GM19463 (cell line): ENCODE results near the gene CXCR3.

Experiments used
- ATAC-seq: cut with Tn5 transposase; IDR thresholded peaks from one replicate; pipeline ENCODE4 v1.9.1; 2021; ENCODE audit warnings: mild to moderate bottlenecking, moderate library complexity; ENCODE audit not compliant: unreplicated experiment

The CXCR3 gene

DNA sequence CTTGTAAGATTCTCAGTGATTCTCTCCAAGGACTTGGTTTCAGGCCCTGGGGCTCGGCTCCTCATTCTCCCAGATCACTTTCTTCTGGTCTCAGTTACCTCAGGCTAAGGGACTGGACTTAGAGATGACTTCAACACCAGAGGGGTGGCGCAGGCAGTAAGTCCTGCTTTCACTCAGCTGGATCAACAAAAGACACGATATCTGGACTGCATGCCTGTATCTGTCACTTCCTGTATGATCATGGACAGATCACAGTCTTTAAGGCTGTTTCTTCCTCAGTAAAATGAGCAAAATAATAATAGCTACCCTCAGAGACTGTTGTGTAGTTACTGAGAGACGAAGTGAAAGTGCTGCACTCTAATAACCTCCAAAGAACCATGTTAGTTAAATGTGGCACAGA lies 19.5 kb upstream of the CXCR3 start:
- ATAC-seq, result peak; percentile 34

DNA sequence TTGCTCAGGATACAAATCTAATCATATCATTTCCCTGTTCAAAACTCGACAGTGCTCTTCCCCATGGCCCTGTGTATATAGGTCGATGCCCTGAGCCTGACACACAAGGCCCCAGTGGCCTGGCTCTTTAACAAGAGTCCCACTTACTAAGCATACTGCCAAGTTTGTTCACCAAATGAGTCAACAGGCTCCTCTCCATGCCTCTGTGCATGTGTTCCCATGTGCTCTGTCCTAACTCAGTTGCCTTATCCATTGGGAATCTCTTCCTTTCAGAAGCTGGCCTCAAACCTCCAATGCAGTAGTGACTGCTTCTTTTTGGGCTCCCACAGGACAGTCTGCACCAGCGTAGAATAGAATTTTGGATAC lies 18.9 kb upstream of the CXCR3 start:
- ATAC-seq, result no peak

DNA sequence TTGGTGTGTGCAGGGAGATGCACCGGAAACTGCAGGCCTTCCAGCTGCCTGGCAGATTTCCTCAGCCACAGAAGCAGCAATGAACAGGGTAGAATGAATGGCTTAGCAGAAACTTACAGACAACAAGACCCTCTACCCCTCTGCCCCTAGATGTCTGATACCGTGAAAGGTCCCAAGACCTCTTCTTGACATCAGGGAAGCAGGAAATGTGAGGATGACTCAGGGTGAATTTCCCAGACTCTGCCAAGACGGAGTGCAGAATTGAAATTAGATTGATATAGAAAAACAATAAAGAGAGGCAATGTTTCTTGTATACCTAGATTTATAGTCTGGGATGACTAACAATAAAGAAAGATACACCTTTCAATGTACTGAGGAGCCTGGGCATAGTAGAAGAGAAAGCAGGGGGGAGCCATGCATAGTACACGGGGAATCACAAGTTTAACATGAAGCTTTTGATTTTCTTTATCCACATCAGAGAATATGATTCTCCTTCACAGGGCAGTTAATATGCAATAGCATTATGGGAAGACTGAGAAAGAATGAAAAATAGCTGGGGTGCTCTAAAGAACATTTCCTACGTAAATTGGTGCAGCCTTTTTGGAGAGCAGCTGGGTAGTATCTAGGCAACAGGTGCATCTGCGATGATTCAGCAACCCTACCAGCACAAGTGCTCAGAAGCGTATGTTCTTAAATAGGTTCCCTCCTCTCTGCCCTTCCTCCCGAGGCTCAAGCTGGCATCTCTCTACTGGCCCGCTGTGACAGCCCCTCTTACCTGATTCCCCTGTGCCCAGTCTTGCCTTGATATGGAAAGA lies 18.3 kb upstream of the CXCR3 start:
- ATAC-seq, result peak; percentile 37

DNA sequence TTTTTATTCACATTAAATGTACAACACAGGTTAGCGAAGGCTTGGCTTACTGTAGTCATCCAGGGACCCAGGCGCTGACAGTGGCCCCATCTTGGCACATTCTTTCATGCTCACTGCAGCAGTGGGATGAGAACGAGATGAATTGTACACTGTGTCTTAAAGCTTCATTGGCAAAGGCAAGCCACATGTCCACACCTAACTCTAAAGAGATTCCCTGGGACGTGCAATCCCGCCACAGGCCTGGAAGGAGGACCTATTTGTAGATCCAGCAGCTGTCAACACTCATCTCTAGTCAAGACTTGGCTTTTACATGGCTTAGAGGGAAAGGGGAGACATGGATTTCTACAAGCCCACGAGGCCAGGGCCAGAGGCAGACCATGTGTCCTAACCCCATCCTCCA lies 16.1 kb upstream of the CXCR3 start:
- no peak for ATAC-seq

DNA sequence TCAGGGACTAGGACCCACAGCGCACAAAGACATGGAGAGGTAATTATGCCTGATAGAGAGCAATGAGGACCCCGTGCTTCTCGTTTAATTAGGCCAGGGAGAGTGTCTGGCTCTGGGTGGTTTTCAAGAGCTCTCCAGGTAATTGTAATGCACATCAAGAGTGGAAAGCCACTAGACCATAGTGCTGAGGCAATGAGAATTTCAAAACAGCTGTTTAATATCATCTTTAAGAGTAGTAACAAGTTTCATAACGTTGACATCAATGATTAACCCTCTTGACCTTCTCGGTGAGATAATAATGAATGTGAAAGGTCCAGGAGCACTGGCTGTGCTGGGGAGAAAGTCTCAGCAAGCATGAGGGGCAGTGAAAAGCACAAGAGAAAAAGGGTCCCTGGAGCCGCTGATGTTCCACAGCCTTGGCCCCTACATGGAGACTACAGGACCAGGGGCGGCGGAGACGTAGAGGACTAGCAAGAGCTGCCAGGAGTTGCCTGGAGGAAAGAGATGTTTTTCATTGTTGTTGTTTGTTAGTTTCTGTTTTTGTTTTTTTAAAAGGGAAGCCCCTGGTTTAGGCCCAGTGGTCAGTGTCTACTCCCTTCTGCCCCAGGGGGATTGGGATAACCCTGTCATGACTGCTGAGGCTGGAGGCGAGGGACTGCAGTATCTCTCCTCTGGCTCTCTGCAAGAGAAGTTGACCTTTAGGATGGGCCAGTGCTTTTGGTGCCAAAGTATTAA lies 14.8 kb upstream of the CXCR3 start:
- ATAC-seq, result peak; percentile 53

GRCh38 chrX:71629467-71629866 lies 11.2 kb upstream of the CXCR3 start:
- ATAC-seq, result peak; percentile 53

DNA sequence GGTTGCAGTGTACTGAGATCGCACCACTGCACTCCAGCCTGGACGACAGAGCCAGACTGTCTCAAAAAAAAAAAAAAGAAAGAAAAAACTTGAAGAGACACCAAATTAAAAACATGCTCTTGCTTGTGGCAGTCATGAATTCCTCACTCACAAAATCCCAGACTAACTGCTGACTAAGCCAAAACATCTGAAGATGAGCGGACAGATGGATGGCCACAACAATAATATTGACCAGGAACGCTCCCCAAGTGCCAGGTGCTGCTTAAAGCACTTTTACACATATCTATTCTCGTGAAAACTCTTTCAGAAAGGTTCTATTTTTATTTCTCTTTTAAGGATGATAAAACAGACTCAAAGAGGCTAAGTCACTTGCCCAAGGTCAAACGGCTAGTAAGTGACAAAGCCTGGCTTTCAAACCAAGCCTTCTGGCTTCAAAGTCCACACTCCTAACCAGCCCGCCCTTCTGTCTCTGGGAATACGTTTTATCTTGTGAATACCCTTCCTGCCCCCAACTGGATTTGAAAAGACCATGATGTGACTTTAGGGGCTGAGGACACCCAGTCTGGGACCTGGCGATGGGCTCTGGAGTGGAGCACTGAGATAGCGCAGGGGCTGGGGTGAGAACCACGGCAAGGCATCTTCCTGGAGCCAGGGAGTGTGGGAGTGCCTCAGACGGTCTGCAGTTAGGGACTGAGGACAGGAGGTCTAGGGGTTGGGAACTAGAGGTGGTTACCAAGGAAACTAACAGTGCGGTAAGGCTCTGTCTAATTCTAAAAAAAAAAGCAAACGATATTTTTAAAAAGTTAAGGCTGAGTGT lies 9.5 kb upstream of the CXCR3 start:
- no peak for ATAC-seq

GRCh38 chrX:71626576-71626975 lies 8.3 kb upstream of the CXCR3 start:
- no peak for ATAC-seq

GRCh38 chrX:71625471-71625870 lies 7.2 kb upstream of the CXCR3 start:
- no peak for ATAC-seq

DNA sequence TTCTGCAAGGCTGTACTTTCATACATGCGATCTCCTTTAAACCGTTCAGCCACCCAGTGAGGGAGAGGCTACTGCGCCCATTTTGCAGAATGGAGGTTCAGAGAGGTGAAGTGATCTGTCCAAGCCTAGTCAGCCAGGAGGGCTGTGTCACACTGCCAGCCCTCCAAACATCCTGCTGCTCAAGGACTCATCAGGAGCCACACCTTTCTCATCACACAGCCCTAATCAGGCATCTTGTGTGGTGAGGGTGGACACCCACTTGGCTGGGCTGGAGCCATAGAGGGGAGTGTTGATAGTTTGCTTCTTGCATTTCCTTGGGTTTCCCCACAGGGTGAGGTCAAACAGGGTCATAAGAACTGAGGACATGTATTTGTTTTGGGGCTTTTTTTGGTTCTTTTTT lies 5.4 kb upstream of the CXCR3 start:
- ATAC-seq, result no peak

GRCh38 chrX:71622576-71623450 lies 4.5 kb upstream of the CXCR3 start:
- peak; percentile 40 for ATAC-seq

DNA sequence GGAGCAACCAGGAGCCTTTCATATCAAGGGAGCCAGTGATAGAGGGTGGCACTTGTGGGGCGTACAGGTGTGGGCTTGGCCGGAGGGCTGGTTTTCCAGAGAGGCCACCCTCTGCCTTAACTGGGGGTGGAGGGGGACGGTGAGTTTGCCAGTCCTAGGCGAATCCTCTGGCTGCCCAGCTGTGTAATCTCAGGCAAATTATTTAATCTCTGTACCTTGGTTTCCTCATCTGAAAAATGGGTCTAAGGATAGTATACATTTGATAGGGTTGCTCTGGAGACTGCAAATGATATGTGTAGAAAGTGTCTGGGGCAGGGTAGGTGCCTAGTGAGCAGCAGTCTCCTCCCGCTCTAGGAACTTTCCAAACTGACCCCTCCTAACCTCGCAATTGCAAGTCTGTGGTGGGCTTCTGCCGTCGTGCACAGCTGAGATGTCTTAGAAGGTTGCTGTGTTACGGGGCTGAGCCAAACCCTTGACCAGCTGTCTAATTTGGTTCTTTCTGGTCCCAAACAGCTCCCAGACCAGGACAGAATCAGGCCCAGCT lies 3.8 kb upstream of the CXCR3 start:
- no peak for ATAC-seq

DNA sequence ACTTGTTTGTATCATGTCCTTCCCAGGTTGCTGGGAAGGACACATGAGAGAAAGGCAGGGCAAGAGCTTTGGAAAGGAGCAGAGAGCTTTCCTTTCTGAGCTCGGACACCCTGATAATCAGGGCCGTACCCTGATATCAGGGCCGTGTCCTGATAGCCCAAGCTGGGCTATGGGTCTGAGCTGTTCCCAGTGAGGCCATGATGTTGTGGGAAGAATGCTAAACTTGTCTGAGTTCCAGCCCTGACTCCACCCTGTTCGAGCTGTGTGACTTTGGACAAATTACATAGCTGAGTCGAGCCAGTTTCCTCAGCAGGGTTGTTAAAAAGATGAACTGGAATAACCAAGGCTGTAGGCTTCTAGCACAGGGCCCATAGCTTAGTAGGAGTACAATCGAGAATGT lies 3.3 kb upstream of the CXCR3 start:
- no peak for ATAC-seq

DNA sequence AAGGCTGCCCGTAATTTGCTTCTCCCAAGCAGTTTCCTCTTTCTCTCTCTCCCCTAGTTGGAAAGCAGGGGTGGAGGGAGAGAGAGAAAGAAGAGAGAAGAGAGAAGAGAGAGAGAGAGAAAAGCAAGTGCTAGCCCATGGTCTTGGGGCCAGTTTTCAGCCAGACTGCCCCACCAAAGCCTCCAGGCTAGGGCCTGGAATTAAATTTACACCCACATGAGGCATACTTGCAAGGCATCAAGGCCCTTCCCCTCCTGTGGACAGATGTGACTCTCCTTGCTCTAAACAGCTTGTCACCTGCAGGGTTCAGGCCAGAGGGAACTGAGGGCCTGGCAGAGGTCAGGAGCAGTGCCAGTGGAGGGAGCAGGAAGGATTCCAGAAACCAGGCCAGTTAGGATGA lies 1.7 kb upstream of the CXCR3 start:
- no peak for ATAC-seq

DNA sequence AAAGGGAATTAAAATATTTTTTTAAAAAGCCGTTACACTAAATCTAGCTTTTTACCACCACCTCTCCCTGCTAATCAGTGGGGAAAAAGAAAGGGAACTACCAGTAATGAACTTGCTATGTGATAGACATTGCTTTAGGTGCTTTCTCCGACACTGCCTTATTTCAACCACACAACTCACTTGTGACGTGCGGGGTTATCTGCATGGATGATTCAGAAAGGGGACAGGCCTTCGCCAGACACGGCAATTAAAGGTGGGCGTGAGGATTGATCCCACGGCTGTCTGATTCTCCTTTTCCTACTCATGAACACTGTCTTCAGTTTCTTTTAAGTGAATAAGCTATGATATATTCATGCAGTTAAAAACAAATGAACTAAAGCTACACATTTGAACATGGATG lies 882 bp upstream of the CXCR3 start:
- no peak for ATAC-seq

- no peak for ATAC-seq
Measured at GRCh38 chrX:71618787-71619186, 476 bp upstream of the CXCR3 start.

- no peak for ATAC-seq
Measured at GRCh38 chrX:71617742-71618141, 569 bp downstream of the CXCR3 start.

- no peak for ATAC-seq
Measured at GRCh38 chrX:71616672-71617529, 1.4 kb downstream of the CXCR3 start.

DNA sequence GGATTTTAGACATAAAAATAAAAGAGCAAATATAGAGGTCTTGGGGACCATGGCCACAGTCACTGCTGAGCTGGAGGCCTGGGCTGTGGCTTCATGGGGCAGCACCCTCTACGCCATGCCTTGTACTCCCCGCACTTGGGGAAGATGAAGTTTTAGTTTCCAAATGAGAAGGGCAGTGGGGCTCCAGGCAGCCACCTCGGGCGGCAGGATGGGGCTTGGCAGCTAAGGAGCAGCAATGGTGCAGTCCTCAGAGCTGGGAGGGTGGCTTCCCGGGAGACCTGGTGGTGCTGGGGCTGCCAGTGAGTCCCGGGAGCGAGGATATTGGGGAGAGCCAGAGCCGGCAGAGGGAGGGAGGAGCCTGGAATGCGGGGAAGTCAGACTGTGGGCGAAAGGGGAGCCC lies 2.4 kb downstream of the CXCR3 start:
- no peak for ATAC-seq
